RWPE2 (cell line): ENCODE measurements around the gene CTSV.
"Not testable (repeated sequence)": the region's sequence is repeated elsewhere in the genome, so short reads cannot be mapped to it uniquely, and the experiment has no call there.

Source experiments
- ATAC-seq: fragments of 200-7000 bp; cut with Tn5 transposase; 3 replicates; pipeline ENCODE4 v1.9.1; 2021; ENCODE audit warnings: low read depth
- DNase-seq: peaks from one replicate; pipeline ENCODE4 v3.0.0-alpha.2; 2020; ENCODE audit warnings: low spot score
- H3K27ac ChIP-seq: fragments of 450-650 bp; 2 replicates; pipeline ENCODE4 v1.5.1; 2017; ENCODE audit warnings: mild to moderate bottlenecking; ENCODE audit not compliant: poor library complexity, severe bottlenecking
- H3K27me3 ChIP-seq: fragments of 250-450 bp; sonication (Bioruptor Pico); 2 replicates; pipeline ENCODE4 v1.5.1; 2021; ENCODE audit warnings: mild to moderate bottlenecking, moderate library complexity; ENCODE audit not compliant: insufficient read depth, poor library complexity, severe bottlenecking
- H3K36me3 ChIP-seq: fragments of 250-450 bp; sonication (Bioruptor Pico); 2 replicates; pipeline ENCODE4 v1.5.1; 2020; ENCODE audit warnings: low read depth, mild to moderate bottlenecking, moderate library complexity
- H3K4me1 ChIP-seq: fragments of 250-450 bp; sonication (Bioruptor Pico); 2 replicates; pipeline ENCODE4 v1.5.1; 2021; ENCODE audit warnings: mild to moderate bottlenecking, moderate library complexity; ENCODE audit not compliant: insufficient read depth, poor library complexity, severe bottlenecking
- H3K4me3 ChIP-seq: fragments of 250-450 bp; sonication (Bioruptor Pico); 2 replicates; pipeline ENCODE4 v1.5.1; 2021; ENCODE audit warnings: mild to moderate bottlenecking, moderate library complexity; ENCODE audit not compliant: severe bottlenecking
- H3K9me3 ChIP-seq: fragments of 250-450 bp; sonication (Bioruptor Pico); 2 replicates; pipeline ENCODE4 v1.5.1; 2021; ENCODE audit warnings: mild to moderate bottlenecking, moderate library complexity; ENCODE audit not compliant: severe bottlenecking
- TF ChIP-seq, protein P1 (sequence below): fragments of 450-650 bp; IDR thresholded peaks from one replicate; pipeline ENCODE4 v1.5.1; 2017; ENCODE audit warnings: mild to moderate bottlenecking, moderate library complexity; ENCODE audit not compliant: poor library complexity, severe bottlenecking

The CTSV gene

DNA sequence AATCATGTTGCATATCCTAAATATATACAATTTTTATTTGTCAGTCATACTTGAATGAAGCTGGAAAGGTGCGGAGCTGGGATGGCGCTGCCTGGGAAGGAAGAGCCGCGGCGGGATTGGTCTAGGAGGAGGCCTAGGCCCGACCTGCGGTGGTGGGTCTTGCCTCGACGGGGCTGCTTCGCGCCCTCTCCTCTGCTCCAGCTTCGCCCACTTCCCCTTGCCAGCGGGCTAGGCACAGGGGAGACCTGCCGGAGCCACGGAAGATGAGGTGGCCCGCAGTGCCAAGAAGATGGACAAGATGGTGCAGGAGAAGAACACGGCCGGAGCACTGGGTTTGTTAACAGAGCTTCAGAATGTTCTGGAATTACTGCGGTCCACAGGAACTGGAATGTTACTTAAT, 28.5 kb upstream of the CTSV start:
- DNase-seq (no peak), ATAC-seq (no peak)
- Histone ChIP-seq H3K4me3 (no peak overlapping the region), H3K9me3 (no peaks in the 10 kb centered on the region), H3K27me3 (no peaks in the 10 kb centered on the region), H3K36me3 (no peaks in the 10 kb centered on the region), H3K27ac (no peak overlapping the region), H3K4me1 (peaks cover 8% of the 10 kb centered on the region)
- TF ChIP-seq, protein P1, sequence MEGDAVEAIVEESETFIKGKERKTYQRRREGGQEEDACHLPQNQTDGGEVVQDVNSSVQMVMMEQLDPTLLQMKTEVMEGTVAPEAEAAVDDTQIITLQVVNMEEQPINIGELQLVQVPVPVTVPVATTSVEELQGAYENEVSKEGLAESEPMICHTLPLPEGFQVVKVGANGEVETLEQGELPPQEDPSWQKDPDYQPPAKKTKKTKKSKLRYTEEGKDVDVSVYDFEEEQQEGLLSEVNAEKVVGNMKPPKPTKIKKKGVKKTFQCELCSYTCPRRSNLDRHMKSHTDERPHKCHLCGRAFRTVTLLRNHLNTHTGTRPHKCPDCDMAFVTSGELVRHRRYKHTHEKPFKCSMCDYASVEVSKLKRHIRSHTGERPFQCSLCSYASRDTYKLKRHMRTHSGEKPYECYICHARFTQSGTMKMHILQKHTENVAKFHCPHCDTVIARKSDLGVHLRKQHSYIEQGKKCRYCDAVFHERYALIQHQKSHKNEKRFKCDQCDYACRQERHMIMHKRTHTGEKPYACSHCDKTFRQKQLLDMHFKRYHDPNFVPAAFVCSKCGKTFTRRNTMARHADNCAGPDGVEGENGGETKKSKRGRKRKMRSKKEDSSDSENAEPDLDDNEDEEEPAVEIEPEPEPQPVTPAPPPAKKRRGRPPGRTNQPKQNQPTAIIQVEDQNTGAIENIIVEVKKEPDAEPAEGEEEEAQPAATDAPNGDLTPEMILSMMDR = no peak

DNA sequence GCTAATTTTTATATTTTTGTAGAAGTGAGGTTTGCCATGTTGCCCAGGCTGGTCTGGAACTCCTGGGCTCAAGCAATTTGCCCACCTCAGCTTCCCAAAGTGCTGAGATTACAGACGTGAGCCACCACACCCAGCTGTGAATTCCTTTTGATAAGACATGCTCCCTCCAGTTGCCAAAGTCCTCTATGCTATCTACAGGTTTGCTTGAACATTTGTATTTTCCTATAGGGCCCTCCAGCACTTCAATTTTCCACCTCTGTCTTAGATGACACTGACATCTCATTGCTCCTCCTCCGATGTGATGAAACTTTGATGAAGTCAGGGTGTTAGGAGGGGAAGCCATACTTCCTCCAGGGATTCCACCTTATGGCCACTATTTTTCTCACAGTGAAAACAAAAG, 25.2 kb upstream of the CTSV start:
- Histone ChIP-seq H3K4me1 (peaks cover 22% of the 10 kb centered on the region), H3K36me3 (no peaks in the 10 kb centered on the region), H3K4me3 (no peak overlapping the region), H3K27me3 (no peaks in the 10 kb centered on the region), H3K9me3 (no peaks in the 10 kb centered on the region), H3K27ac (no peak overlapping the region)
- TF ChIP-seq, protein P1 = no peak
- ATAC-seq (no peak), DNase-seq (no peak)

DNA sequence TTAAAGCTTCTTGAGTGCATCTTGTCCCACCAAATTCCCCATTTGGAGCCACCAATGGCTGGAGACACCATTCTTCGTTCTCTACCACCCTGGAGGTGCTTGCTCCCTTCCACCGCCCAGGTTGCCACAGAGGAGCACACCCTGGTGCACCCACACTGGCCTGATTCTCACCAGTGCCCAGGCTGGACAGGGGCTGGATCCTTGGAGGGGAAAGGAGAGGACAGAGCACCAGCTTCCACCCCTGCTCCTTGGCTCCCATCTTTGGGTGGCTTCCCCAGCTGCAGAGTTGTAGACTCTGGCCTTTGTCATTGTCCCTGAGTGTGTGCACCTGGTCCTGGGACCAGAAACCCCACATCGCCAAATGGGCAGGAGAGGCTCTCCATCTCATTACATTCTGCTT, 21.9 kb upstream of the CTSV start:
- TF ChIP-seq, protein P1 = no peak
- no peaks in the 10 kb centered on the region for H3K9me3 ChIP-seq
- DNase-seq (no peak), ATAC-seq (no peak)
- H3K36me3 ChIP-seq = no peaks in the 10 kb centered on the region
- no peak overlapping the region for H3K4me3 ChIP-seq
- no peak overlapping the region for H3K27ac ChIP-seq
- H3K27me3 ChIP-seq = no peaks in the 10 kb centered on the region
- H3K4me1 ChIP-seq = peaks cover 25% of the 10 kb centered on the region

DNA sequence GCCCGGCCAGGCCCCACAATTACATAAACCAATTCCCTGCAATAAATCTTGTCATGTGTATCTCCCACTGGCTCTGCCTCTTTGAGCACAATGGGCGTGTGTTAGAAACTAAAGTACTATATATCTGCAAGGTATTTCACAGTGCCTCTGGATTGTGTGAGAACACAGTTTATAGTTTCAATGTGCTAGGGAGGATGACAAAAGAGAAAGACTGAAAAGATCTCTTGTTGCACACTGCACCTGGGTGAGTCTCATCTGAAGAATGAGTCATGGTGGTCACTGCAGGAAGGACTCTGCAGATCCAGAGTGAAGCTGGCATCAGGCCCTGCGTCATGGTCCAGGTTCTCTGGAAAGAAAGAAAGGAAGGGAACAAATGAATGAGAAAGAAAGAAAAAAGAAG, 20.7 kb upstream of the CTSV start:
- ATAC-seq (peak; percentile 84), DNase-seq (peak; percentile 75)
- peak overlapping the region; percentile 67 for H3K27ac ChIP-seq
- TF ChIP-seq, protein P1 = no peak
- peaks cover 25% of the 10 kb centered on the region for H3K4me1 ChIP-seq
- H3K36me3 ChIP-seq = no peaks in the 10 kb centered on the region
- H3K9me3 ChIP-seq = no peaks in the 10 kb centered on the region
- H3K27me3 ChIP-seq = no peaks in the 10 kb centered on the region
- H3K4me3 ChIP-seq = no peak overlapping the region

DNA sequence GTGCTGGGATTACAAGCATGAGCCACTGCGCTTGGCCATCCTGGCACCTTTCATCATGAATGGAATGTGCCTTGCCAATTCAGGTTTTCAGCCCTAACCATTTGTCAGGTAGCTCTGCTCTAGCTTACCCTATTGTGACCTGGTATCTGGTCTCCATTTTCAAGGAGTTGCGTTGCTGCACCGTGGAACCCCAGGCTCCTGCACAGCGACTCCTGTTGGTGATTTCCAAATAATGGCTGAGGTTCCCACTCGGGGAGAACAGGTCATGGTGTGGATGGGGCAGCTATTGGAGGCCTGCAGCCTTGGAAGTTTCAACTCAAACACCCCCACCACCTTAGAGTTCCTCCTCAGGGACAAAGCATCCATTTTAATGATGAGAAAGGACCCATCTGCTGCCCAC, 18.7 kb upstream of the CTSV start:
- Histone ChIP-seq H3K27me3 (no peaks in the 10 kb centered on the region), H3K4me1 (peaks cover 18% of the 10 kb centered on the region), H3K4me3 (no peak overlapping the region), H3K36me3 (no peaks in the 10 kb centered on the region), H3K27ac (no peak overlapping the region), H3K9me3 (no peaks in the 10 kb centered on the region)
- ATAC-seq (no peak), DNase-seq (no peak)
- TF ChIP-seq, protein P1 = no peak

DNA sequence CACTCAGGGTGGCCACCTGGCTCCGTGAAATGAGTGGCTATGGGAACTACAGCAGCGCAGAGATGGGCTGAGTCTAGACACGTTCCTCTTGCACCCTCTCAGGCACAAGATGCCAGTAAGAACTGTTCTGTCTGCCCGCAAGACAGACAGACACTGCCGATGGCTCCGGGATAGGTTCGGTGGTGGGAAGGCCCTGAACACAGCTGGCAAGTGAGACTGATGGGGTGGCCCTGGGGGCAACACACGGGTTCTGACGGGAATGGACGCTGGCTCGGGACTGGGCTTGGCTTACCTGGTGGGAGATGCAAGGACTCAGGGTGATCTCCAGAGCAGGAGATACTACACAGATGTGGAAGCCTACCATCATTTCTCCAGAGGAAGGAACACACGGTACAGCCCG, 16.9 kb upstream of the CTSV start:
- not testable (repeated sequence) for H3K36me3 ChIP-seq, H3K4me3 ChIP-seq, H3K27ac ChIP-seq, H3K27me3 ChIP-seq, DNase-seq, H3K9me3 ChIP-seq, ATAC-seq
- peaks cover 12% of the 10 kb centered on the region for H3K4me1 ChIP-seq
